PFSK-1 (cell line): ENCODE measurements around the gene RGS12.

Source experiments
- FOXP2 ChIP-seq: optimal IDR thresholded peaks from 2 replicates; pipeline ENCODE3; 2011; ENCODE audit warnings: borderline replicate concordance, control low read depth, inconsistent platforms; ENCODE audit not compliant: insufficient read depth; ENCODE audit errors: extremely low read length, extremely low read depth
- POLR2AphosphoS5 ChIP-seq: IDR thresholded peaks from 2 replicates; pipeline ENCODE4 v1.6.1; 2012; ENCODE audit warnings: low read depth, mild to moderate bottlenecking, control low read depth, low read length, moderate library complexity
- SIN3A ChIP-seq: IDR thresholded peaks from 2 replicates; pipeline ENCODE4 v1.6.1; 2012; ENCODE audit warnings: mild to moderate bottlenecking, low read length, moderate library complexity, borderline replicate concordance; ENCODE audit not compliant: insufficient read depth
- TAF1 ChIP-seq: IDR thresholded peaks from 2 replicates; pipeline ENCODE4 v1.6.1; 2012; ENCODE audit warnings: low read length, control low read depth, borderline replicate concordance; ENCODE audit not compliant: insufficient read depth
- TF ChIP-seq, protein P1 (sequence below), 2 experiments: IDR thresholded peaks; 2 replicates each; pipeline versions ENCODE4 v1.6.1 to v1.8.0; 2011 to 2012; ENCODE audit warnings: low read depth in 2 of 2, low read length in 2 of 2, control low read depth in 1 of 2, inconsistent platforms in 1 of 2, mild to moderate bottlenecking in 1 of 2, moderate library complexity in 1 of 2; ENCODE audit not compliant: insufficient read depth in 1 of 2

DNA sequence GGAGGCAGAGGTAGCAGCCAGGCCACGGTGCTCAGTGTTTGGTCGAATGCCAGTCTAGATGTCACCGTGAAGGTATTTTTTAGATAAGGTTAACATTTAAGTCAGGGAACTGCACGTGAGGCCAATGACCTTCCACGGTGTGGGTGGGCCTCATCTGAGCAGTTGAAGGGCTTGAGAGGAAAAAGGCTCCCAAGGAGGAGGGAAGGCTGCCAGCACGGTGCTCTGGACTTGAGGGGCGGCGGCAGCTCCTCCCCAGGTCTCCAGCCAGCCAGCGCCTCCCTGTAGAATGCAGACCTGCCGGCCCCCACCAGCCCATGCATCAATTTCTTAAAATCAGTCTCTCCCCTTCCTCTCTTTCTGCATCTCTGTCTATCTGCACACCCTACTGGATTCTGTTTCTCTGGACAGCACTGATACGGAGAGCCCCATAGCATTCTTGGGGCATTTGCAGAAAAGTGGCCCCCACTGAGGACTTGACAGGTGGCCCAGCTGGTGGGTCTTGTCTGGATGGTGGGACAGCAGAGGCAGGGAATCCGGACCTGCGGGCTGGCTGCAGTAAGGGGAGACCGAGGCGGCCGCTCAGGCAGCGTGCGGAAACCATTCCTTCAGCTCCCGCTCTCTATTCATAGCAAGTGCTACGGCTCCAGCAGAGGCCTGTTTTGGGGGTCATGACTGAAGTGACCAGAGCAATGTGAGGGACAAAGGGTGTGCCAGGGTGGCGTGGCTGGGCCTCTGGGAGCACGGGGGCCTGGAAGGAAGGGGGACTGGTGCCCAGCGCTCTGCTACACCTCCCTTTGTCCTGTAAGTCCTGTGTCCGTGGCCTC lies 7.9 kb upstream of the RGS12 start:
- TF ChIP-seq, protein P1, sequence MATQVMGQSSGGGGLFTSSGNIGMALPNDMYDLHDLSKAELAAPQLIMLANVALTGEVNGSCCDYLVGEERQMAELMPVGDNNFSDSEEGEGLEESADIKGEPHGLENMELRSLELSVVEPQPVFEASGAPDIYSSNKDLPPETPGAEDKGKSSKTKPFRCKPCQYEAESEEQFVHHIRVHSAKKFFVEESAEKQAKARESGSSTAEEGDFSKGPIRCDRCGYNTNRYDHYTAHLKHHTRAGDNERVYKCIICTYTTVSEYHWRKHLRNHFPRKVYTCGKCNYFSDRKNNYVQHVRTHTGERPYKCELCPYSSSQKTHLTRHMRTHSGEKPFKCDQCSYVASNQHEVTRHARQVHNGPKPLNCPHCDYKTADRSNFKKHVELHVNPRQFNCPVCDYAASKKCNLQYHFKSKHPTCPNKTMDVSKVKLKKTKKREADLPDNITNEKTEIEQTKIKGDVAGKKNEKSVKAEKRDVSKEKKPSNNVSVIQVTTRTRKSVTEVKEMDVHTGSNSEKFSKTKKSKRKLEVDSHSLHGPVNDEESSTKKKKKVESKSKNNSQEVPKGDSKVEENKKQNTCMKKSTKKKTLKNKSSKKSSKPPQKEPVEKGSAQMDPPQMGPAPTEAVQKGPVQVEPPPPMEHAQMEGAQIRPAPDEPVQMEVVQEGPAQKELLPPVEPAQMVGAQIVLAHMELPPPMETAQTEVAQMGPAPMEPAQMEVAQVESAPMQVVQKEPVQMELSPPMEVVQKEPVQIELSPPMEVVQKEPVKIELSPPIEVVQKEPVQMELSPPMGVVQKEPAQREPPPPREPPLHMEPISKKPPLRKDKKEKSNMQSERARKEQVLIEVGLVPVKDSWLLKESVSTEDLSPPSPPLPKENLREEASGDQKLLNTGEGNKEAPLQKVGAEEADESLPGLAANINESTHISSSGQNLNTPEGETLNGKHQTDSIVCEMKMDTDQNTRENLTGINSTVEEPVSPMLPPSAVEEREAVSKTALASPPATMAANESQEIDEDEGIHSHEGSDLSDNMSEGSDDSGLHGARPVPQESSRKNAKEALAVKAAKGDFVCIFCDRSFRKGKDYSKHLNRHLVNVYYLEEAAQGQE (IDR thresholded peaks at IDR 0.05; ENCODE audit: insufficient read depth in 1 of 2, low read depth in 2 of 2, low read length in 2 of 2) = no peak
- TF ChIP-seq POLR2AphosphoS5 (no peak), TAF1 (no peak), FOXP2 (no peak), SIN3A (no peak)
